Measurements from ENCODE around the gene ZNF853. TPM values are rescaled to one million over a fixed set of nuclear protein-coding genes. Genes with fewer than 3 reads are reported as not detected.

Gene ZNF853
- total RNA-seq, 1 experiment from 2014 or later: 1.0 TPM

- CTCF ChIA-PET: no interaction called here
- Histone ChIP-seq H3K36me3 (ENCODE audit: low read depth, low read length) (peaks cover 14% of the 10 kb centered on the region), H3K4me1 (ENCODE audit: insufficient read depth, low read length) (peaks cover 15% of the 10 kb centered on the region; the same call in 1 of the 2 replicates), H3K9me3 (ENCODE audit: low read length) (no peaks in the 10 kb centered on the region), H2AFZ (ENCODE audit: low read length) (no peak overlapping the region), H3K4me2 (ENCODE audit: low read length) (0 out of 2 replicates have a peak overlapping the region, but pooled peaks have one; percentile 88), H3K4me3 (ENCODE audit: low read length) (no peak overlapping the region), H3K9me2 (replicated peaks; ENCODE audit: low read length) (no peaks in the 10 kb centered on the region), H3F3A (ENCODE audit: low read length, unreplicated experiment) (no peaks in the 10 kb centered on the region), H3K27ac (ENCODE audit: low read length) (no peak overlapping the region), H4K20me1 (ENCODE audit: low read length) (no peaks in the 10 kb centered on the region), H3K9ac (ENCODE audit: low read length) (no peak overlapping the region), H3K79me2 (ENCODE audit: low read length) (peaks cover 39% of the 10 kb centered on the region), H3K27me3 (ENCODE audit: low read length) (no peaks in the 10 kb centered on the region)
- BruUV-seq (replicated peaks): no TSS peak
- no peak for TF ChIP-seq EZH2 (IDR thresholded peaks at IDR 0.05; ENCODE audit: low read length, unreplicated experiment)
- TF ChIP-seq EZH2phosphoT487 (IDR thresholded peaks at IDR 0.05; ENCODE audit: borderline replicate concordance, low read length): no peak
- TF ChIP-seq CTCF (conservative IDR thresholded peaks at IDR 0.05; ENCODE audit: low read depth, low read length): no peak
- DNase-seq (no peak), ATAC-seq (no peak)
- POLR2A ChIA-PET (ENCODE audit: unreplicated experiment): no interaction called here
- intact Hi-C loops (cut with micrococcal nuclease): no loop called here
Measured at GRCh38 chr7:6639032-6639431, 23.6 kb downstream of the ZNF853 start.

GRCh38 chr7:6639627-6640026 is 24.2 kb downstream of the ZNF853 start:
- no peak overlapping the region for H2AFZ ChIP-seq (ENCODE audit: low read length)
- TF ChIP-seq EZH2phosphoT487 (IDR thresholded peaks at IDR 0.05; ENCODE audit: borderline replicate concordance, low read length) (no peak), EZH2 (IDR thresholded peaks at IDR 0.05; ENCODE audit: low read length, unreplicated experiment) (no peak), CTCF (conservative IDR thresholded peaks at IDR 0.05; ENCODE audit: low read depth, low read length) (no peak)
- H3F3A ChIP-seq (ENCODE audit: low read length, unreplicated experiment): no peaks in the 10 kb centered on the region
- peaks cover 15% of the 10 kb centered on the region; the same call in 1 of the 2 replicates for H3K4me1 ChIP-seq (ENCODE audit: insufficient read depth, low read length)
- no peak overlapping the region for H3K4me3 ChIP-seq (ENCODE audit: low read length)
- no peak for DNase-seq
- no peaks in the 10 kb centered on the region for H4K20me1 ChIP-seq (ENCODE audit: low read length)
- no peak overlapping the region for H3K27ac ChIP-seq (ENCODE audit: low read length)
- H3K9me2 ChIP-seq (replicated peaks; ENCODE audit: low read length): no peaks in the 10 kb centered on the region
- ATAC-seq: no peak
- no peak overlapping the region for H3K9ac ChIP-seq (ENCODE audit: low read length)
- intact Hi-C loops (cut with micrococcal nuclease): no loop called here
- no peak overlapping the region for H3K4me2 ChIP-seq (ENCODE audit: low read length)
- POLR2A ChIA-PET (ENCODE audit: unreplicated experiment): interaction anchor here (0.6 kb wide), 1 partner anchor 837 kb away, joined by 3 read pairs; no protein-coding TSS in a partner anchor
- peaks cover 39% of the 10 kb centered on the region for H3K79me2 ChIP-seq (ENCODE audit: low read length)
- CTCF ChIA-PET: no interaction called here
- no peaks in the 10 kb centered on the region for H3K9me3 ChIP-seq (ENCODE audit: low read length)
- no TSS peak for BruUV-seq (replicated peaks)
- peaks cover 14% of the 10 kb centered on the region for H3K36me3 ChIP-seq (ENCODE audit: low read depth, low read length)
- H3K27me3 ChIP-seq (ENCODE audit: low read length): no peaks in the 10 kb centered on the region

- ChIA-PET CTCF (no interaction called here), POLR2A (ENCODE audit: unreplicated experiment) (interaction anchor here (0.6 kb wide), 1 partner anchor 836 kb away, joined by 3 read pairs; no protein-coding TSS in a partner anchor)
- Histone ChIP-seq H4K20me1 (ENCODE audit: low read length) (no peaks in the 10 kb centered on the region), H3K79me2 (ENCODE audit: low read length) (peaks cover 39% of the 10 kb centered on the region), H3K4me2 (ENCODE audit: low read length) (no peak overlapping the region), H2AFZ (ENCODE audit: low read length) (no peak overlapping the region), H3K4me1 (ENCODE audit: insufficient read depth, low read length) (peaks cover 12% of the 10 kb centered on the region; the same call in 1 of the 2 replicates), H3K36me3 (ENCODE audit: low read depth, low read length) (peaks cover 17% of the 10 kb centered on the region), H3K9ac (ENCODE audit: low read length) (no peak overlapping the region), H3K9me2 (replicated peaks; ENCODE audit: low read length) (no peaks in the 10 kb centered on the region), H3K27me3 (ENCODE audit: low read length) (no peaks in the 10 kb centered on the region), H3F3A (ENCODE audit: low read length, unreplicated experiment) (no peaks in the 10 kb centered on the region), H3K9me3 (ENCODE audit: low read length) (no peaks in the 10 kb centered on the region), H3K27ac (ENCODE audit: low read length) (no peak overlapping the region), H3K4me3 (ENCODE audit: low read length) (no peak overlapping the region)
- ATAC-seq (no peak), DNase-seq (no peak)
- TF ChIP-seq CTCF (conservative IDR thresholded peaks at IDR 0.05; ENCODE audit: low read depth, low read length): no peak
- TF ChIP-seq EZH2phosphoT487 (IDR thresholded peaks at IDR 0.05; ENCODE audit: borderline replicate concordance, low read length): no peak
- intact Hi-C loops (cut with micrococcal nuclease): no loop called here
- BruUV-seq (replicated peaks): no TSS peak
Measured at GRCh38 chr7:6640246-6640721, 24.9 kb downstream of the ZNF853 start.
